Activated CD8-positive, alpha-beta T cell treated with anti-CD3 and anti-CD28 coated beads for 36 hours (primary cell): ENCODE data around the gene HECA. TPM values are rescaled to one million over a fixed set of nuclear protein-coding genes. Genes with fewer than 3 reads are reported as not detected.
A peak's percentile ranks its signal among the peaks of the same experiment; 100 is the strongest.
"Not testable (repeated sequence)": the region's sequence is repeated elsewhere in the genome, so short reads cannot be mapped to it uniquely, and the experiment has no call there.

ENCODE experiments used
- ATAC-seq: fragments of 200-7000 bp; cut with Tn5 transposase; one replicate; pipeline ENCODE4 v1.10.0; 2021; ENCODE audit warnings: mild to moderate bottlenecking, moderate library complexity
- CTCF ChIA-PET: fragments of 350-600 bp; sonication (Branson Sonifier 250); formaldehyde crosslinking; loops from one replicate; lab custom pipeline; 2021; ENCODE audit warnings: antibody characterized with exemption; lab: Charles Lee
- POLR2A ChIA-PET: fragments of 350-600 bp; sonication (Branson Sonifier 250); formaldehyde crosslinking; loops from one replicate; lab custom pipeline; 2021; ENCODE audit warnings: antibody characterized with exemption; lab: Charles Lee
- DNase-seq: peaks from one replicate; pipeline ENCODE4 v3.0.0-alpha.2; 2020
- H3K27ac Mint-ChIP-seq: one replicate; pipeline ENCODE4 v1.8.0; 2021; ENCODE audit warnings: mild to moderate bottlenecking, mixed read lengths
- H3K27me3 Mint-ChIP-seq: one replicate; pipeline ENCODE4 v1.8.0; 2021; ENCODE audit warnings: mixed read lengths
- H3K36me3 Mint-ChIP-seq: one replicate; pipeline ENCODE4 v1.8.0; 2021; ENCODE audit warnings: low read depth, mixed read lengths
- H3K4me1 Mint-ChIP-seq: one replicate; pipeline ENCODE4 v1.8.0; 2021; ENCODE audit warnings: low read depth, mixed read lengths
- H3K4me3 Mint-ChIP-seq: one replicate; pipeline ENCODE4 v1.8.0; 2021; ENCODE audit warnings: mild to moderate bottlenecking, moderate library complexity, mixed read lengths
- H3K9me3 Mint-ChIP-seq: one replicate; pipeline ENCODE4 v1.8.0; 2021; ENCODE audit warnings: mixed read lengths
- intact Hi-C: fragments of 100-400 bp; cut with micrococcal nuclease; formaldehyde crosslinking; loops from one replicate; pipeline ENCODE4 v1.10.0; 2022
- total RNA-seq, 2 experiments: library from RNA; stranded (reverse); gene quantifications; one replicate each; pipeline ENCODE4 v1.2.3, GENCODE V29; 2021
- TF ChIP-seq, protein P1 (sequence below): fragments of 200-600 bp; IDR thresholded peaks from one replicate; pipeline ENCODE4 v1.8.0; 2022; ENCODE audit warnings: antibody characterized with exemption, mild to moderate bottlenecking

The HECA gene
- total RNA-seq, 2 experiments from 2014 or later = 45.4 to 47.1 TPM

GRCh38 chr6:139115989-139116758, 18.7 kb upstream of the HECA start:
- POLR2A ChIA-PET = interaction anchor here (0.9 to 1.1 kb wide), 2 partner anchors 21 to 74 kb away, joined by 3 read pairs; no protein-coding TSS in a partner anchor
- Mint-ChIP-seq H3K36me3 (peaks cover 24% of the 10 kb centered on the region), H3K4me3 (peak overlapping the region; percentile 38), H3K27me3 (no peaks in the 10 kb centered on the region), H3K4me1 (peaks cover 61% of the 10 kb centered on the region), H3K27ac (peak overlapping the region; percentile 63), H3K9me3 (peaks cover 26% of the 10 kb centered on the region)
- CTCF ChIA-PET = interaction anchor here (0.9 kb wide), 2 partner anchors 8 to 9 kb away, joined by 3 to 4 read pairs; no protein-coding TSS in a partner anchor
- intact Hi-C loops = loop anchor here (10.0 kb wide), 1 partner anchor 301 kb away; no protein-coding TSS in a partner anchor
- ATAC-seq = peak; percentile 74
- DNase-seq = no peak
- TF ChIP-seq, protein P1, sequence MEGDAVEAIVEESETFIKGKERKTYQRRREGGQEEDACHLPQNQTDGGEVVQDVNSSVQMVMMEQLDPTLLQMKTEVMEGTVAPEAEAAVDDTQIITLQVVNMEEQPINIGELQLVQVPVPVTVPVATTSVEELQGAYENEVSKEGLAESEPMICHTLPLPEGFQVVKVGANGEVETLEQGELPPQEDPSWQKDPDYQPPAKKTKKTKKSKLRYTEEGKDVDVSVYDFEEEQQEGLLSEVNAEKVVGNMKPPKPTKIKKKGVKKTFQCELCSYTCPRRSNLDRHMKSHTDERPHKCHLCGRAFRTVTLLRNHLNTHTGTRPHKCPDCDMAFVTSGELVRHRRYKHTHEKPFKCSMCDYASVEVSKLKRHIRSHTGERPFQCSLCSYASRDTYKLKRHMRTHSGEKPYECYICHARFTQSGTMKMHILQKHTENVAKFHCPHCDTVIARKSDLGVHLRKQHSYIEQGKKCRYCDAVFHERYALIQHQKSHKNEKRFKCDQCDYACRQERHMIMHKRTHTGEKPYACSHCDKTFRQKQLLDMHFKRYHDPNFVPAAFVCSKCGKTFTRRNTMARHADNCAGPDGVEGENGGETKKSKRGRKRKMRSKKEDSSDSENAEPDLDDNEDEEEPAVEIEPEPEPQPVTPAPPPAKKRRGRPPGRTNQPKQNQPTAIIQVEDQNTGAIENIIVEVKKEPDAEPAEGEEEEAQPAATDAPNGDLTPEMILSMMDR = no peak

DNA sequence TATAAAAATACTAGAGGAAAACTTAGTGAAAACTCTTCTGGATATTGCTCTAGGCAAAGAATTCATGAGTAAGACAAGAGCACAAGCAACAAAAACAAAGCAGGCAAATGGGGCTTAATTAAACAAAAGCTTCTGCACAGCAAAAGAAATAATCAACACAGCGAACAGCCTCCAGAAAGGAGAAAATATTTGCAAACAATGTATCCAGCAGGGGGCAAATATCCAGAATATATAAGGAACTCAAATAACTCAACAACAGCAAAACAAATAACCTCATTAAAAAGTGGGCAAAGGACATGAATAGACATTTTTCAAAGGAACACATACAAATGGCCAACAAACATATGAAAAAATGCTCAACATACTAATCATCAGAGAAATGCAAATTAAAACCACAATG, 17.1 kb upstream of the HECA start:
- intact Hi-C loops = loop anchor here (10.0 kb wide), 1 partner anchor 303 kb away; no protein-coding TSS in a partner anchor
- TF ChIP-seq, protein P1 = peak; percentile 42
- Mint-ChIP-seq H3K4me3 (no peak overlapping the region), H3K27ac (no peak overlapping the region), H3K36me3 (peaks cover 27% of the 10 kb centered on the region), H3K27me3 (no peaks in the 10 kb centered on the region), H3K9me3 (peaks cover 27% of the 10 kb centered on the region), H3K4me1 (peaks cover 48% of the 10 kb centered on the region)
- ChIA-PET POLR2A (interaction anchor here (1.3 to 1.5 kb wide), 3 partner anchors 14 to 25 kb away, joined by 3 to 4 read pairs (median 4); no protein-coding TSS in a partner anchor), CTCF (interaction anchor here (0.8 to 1.8 kb wide), 9 partner anchors 11 to 255 kb away, joined by 3 to 8 read pairs (median 4); no protein-coding TSS in a partner anchor)
- DNase-seq (no peak), ATAC-seq (no peak)

GRCh38 chr6:139119552-139119951, 15.3 kb upstream of the HECA start:
- ATAC-seq (no peak), DNase-seq (no peak)
- Mint-ChIP-seq H3K36me3 (peaks cover 27% of the 10 kb centered on the region), H3K27ac (no peak overlapping the region), H3K27me3 (no peaks in the 10 kb centered on the region), H3K9me3 (peaks cover 27% of the 10 kb centered on the region), H3K4me3 (no peak overlapping the region), H3K4me1 (peaks cover 36% of the 10 kb centered on the region)
- intact Hi-C loops = loop anchor here (10.0 kb wide), 1 partner anchor 305 kb away; no protein-coding TSS in a partner anchor
- ChIA-PET CTCF (interaction anchor here (1.1 to 1.7 kb wide), 2 partner anchors 9 to 13 kb away, joined by 3 read pairs; no protein-coding TSS in a partner anchor), POLR2A (no interaction called here)
- TF ChIP-seq, protein P1 = no peak

DNA sequence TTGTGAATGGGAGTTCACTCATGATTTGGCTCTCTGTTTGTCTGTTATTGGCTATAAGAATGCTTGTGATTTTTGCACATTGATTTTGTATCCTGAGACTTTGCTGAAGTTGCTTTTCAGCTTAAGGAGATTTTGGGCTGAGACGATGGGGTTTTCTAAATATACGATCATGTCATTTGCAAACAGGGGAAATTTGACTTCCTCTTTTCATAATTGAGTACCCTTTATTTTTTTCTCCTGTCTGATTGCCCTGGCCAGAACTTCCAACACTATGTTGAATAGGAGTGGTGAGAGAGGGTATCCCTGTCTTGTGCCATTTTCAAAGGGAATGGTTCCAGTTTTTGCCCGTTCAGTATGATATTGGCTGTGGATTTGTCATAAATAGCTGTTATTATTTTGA, 12.1 kb upstream of the HECA start:
- H3K27me3 Mint-ChIP-seq, H3K27ac Mint-ChIP-seq, DNase-seq, H3K4me3 Mint-ChIP-seq, ATAC-seq, POLR2A ChIA-PET, intact Hi-C loops: not testable (repeated sequence)
- Mint-ChIP-seq H3K4me1 (peaks cover 39% of the 10 kb centered on the region), H3K36me3 (peaks cover 31% of the 10 kb centered on the region), H3K9me3 (peaks cover 33% of the 10 kb centered on the region)
- CTCF ChIA-PET = interaction anchor here (3.8 kb wide), 1 partner anchor 97 kb away, joined by 29 read pairs; no protein-coding TSS in a partner anchor

DNA sequence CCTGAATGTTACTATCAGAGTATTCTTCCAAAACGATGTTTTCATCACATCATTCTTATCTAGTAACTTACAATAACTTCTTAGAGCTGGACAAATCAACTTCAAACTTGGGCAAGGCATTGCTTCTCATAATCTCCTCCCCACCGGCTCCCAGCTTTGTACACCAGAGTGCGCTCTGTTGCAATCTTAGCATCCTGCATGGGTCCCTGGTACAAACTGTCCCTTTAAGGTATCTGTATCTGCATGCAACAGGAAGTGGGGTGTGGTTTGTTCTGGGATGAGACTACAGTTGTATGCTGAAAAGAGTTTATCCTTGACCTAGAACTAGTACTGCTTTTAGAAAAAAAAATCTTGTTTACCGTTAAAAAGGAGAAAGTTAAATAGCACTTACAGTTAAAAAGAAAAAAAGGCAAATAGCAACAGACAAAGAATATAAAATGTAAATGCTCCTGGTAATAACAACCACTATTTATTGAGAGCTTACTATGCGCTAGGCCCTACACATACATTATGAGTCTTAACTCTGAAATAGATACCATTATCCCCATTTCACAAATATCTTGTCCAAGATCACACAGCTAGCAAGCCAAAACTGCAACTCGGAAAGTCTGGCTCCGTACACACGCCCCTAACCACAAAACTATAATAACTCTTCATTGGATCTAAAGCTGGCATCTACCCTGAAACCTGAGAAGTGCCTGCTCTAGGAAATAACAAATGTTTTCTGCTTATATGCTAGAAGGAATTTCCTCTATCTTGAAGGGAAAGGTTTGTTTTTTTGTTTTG, 9.8 kb upstream of the HECA start:
- peak overlapping the region; percentile 96 for H3K27ac Mint-ChIP-seq
- peak overlapping the region; percentile 53 for H3K4me3 Mint-ChIP-seq
- peak; percentile 96 for ATAC-seq
- peak; percentile 91 for DNase-seq
- CTCF ChIA-PET = interaction anchor here (0.6 to 3.8 kb wide), 38 partner anchors 9 to 294 kb away, joined by 3 to 30 read pairs (median 5); partner anchors contain the start of genes CITED2, HECA and TXLNB
- no peaks in the 10 kb centered on the region for H3K27me3 Mint-ChIP-seq
- peaks cover 18% of the 10 kb centered on the region for H3K9me3 Mint-ChIP-seq
- H3K4me1 Mint-ChIP-seq = peaks cover 49% of the 10 kb centered on the region
- peaks cover 16% of the 10 kb centered on the region for H3K36me3 Mint-ChIP-seq
- intact Hi-C loops = loop anchor here (1.0 to 2.0 kb wide), 2 partner anchors 40 to 239 kb away; no protein-coding TSS in a partner anchor
- POLR2A ChIA-PET = interaction anchor here (0.6 to 1.8 kb wide), 10 partner anchors 9 to 250 kb away, joined by 3 to 11 read pairs (median 4); partner anchors contain the start of gene HECA
- TF ChIP-seq, protein P1 = peak; percentile 66
